AG09319 (cell line): ENCODE data around the gene TDRD9.

ENCODE experiments used
- DNase-seq: peaks from one replicate; pipeline ENCODE4 v3.0.0-alpha.2; 2010; ENCODE audit warnings: low read depth; ENCODE audit errors: extremely low read depth
- TF ChIP-seq, protein P1 (sequence below): IDR thresholded peaks from 2 replicates; pipeline ENCODE4 v1.5.1; 2011; ENCODE audit warnings: low read depth, mild to moderate bottlenecking, inconsistent platforms, low read length, moderate library complexity

The TDRD9 gene

DNA sequence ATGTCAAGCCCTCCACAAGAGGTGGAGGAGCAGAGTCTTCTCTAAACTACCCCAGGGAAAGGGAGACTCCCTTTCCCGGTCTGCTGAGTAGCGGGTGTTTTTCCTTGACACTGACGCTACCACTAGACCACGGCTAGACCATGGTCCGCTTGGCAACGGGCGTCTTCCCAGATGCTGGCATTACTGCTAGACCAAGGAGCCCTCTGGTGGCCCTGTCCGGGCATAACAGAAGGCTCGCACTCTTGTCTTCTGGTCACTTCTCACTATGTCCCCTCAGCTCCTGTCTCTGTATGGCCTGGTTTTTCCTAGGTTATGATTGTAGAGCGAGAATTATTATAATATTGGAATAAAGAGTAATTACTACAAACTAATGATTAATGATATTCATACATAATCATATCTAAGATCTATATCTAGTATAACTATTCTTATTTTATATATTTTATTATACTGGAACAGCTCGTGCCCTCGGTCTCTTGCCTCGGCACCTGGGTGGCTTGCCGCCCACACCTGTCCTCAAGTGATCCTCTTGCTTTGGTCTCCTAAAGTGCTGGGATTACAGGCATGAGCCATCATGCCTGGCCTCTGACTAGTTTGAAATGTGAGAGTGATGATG, 52.5 kb downstream of the TDRD9 start:
- TF ChIP-seq, protein P1, sequence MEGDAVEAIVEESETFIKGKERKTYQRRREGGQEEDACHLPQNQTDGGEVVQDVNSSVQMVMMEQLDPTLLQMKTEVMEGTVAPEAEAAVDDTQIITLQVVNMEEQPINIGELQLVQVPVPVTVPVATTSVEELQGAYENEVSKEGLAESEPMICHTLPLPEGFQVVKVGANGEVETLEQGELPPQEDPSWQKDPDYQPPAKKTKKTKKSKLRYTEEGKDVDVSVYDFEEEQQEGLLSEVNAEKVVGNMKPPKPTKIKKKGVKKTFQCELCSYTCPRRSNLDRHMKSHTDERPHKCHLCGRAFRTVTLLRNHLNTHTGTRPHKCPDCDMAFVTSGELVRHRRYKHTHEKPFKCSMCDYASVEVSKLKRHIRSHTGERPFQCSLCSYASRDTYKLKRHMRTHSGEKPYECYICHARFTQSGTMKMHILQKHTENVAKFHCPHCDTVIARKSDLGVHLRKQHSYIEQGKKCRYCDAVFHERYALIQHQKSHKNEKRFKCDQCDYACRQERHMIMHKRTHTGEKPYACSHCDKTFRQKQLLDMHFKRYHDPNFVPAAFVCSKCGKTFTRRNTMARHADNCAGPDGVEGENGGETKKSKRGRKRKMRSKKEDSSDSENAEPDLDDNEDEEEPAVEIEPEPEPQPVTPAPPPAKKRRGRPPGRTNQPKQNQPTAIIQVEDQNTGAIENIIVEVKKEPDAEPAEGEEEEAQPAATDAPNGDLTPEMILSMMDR, result peak; percentile 40
- peak; percentile 4 for DNase-seq

DNA sequence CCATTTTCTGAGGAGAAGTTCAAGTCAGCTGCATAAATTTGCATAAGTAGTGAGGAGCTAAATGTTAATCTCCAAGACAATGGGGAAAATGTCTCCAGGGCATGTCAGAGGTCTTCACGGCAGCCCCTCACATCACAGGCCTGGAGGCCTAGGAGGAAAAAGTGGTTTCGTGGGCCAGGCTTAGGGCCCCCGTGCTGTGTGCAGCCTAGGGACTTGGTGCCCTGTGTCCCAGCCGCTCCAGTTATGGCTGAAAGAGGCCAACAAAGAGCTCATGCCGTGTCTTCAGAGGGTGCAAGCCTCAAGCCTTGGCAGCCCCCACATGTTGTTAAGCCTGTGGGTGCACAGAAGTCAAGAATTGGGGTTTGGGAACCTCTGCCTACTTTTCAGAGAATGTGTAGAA, 55.9 kb downstream of the TDRD9 start:
- TF ChIP-seq, protein P1, result no peak
- no peak for DNase-seq

- TF ChIP-seq, protein P1, result no peak
- DNase-seq, result no peak
These were observed 60.8 kb downstream of the TDRD9 start for GRCh38 chr14:103989034-103989433.

GRCh38 chr14:103989964-103990363, 61.7 kb downstream of the TDRD9 start:
- no peak for DNase-seq
- TF ChIP-seq, protein P1, result no peak

DNA sequence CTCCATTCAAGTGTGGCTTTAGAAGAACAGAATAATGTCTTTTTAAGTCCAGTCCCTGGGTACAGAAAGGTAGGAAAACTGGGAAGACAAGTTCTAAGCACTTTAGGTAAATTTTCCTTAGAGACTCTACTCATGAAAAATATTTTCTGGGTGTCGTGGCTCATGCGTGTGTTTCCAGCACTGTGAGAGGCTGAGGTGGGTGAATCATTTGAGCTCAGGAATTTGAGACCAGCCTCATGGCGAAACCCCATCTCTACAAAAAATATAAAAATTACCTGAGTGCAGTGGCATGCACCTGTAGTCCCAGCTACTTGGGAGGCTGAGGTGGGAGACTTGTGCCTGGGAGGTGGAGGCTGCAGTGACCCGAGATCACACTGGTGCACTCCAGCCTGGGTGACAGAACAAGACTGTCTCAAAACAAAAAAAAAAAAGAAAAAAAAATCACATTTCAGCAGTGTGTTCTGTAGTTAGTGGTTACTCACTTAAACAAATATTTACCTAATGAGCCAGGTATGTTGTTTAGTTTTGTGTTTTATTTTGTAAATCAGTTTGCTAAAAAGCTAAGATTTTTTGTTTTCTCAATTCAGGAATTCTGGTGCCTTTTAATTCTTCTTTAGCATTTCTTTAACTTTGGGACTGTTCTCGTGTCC, 66.4 kb downstream of the TDRD9 start:
- TF ChIP-seq, protein P1, result no peak
- DNase-seq, result no peak

GRCh38 chr14:103995876-103996275, 67.6 kb downstream of the TDRD9 start:
- TF ChIP-seq, protein P1, result no peak
- DNase-seq, result no peak

- no peak for DNase-seq
- TF ChIP-seq, protein P1, result no peak
These were observed 69.1 kb downstream of the TDRD9 start for GRCh38 chr14:103997391-103997790.
